Endothelial cell of umbilical vein (primary cell): ENCODE data around the gene SELPLG. TPM values are rescaled to one million over a fixed set of nuclear protein-coding genes. Genes with fewer than 3 reads are reported as not detected.

Experiments used
- BruUV-seq: library from RNA; stranded (reverse); fragments of 400-500 nt; replicated peaks from 2 replicates; lab custom pipeline; 2021; lab: Mats Ljungman, UMichigan
- CTCF ChIA-PET: fragments of 300-600, 350-600 bp; sonication (Branson Sonifier 250); formaldehyde crosslinking; loops from one replicate; lab custom pipeline; 2021; ENCODE audit warnings: antibody characterized with exemption, inconsistent platforms; lab: Charles Lee
- POLR2A ChIA-PET: fragments of 300-600, 350-600 bp; sonication (Branson Sonifier 250); formaldehyde crosslinking; loops from one replicate; lab custom pipeline; 2021; ENCODE audit warnings: antibody characterized with exemption, inconsistent platforms; lab: Charles Lee
- DNase-seq: peaks from one replicate; pipeline ENCODE4 v3.0.0-alpha.2; 2011; ENCODE audit warnings: low read depth, low spot score
- FAIRE-seq: peaks from 2 replicates; lab custom pipeline; 2011; peaks lifted over from hg19 to GRCh38; lab: Jason Lieb, UNC
- H2AFZ ChIP-seq: 2 replicates; pipeline ENCODE4 v1.6.0; 2012; ENCODE audit warnings: low read depth, low read length, control low read depth, inconsistent platforms
- H3K27ac ChIP-seq: 2 replicates; pipeline ENCODE4 v1.5.1; 2011; ENCODE audit warnings: low read depth, mild to moderate bottlenecking, control low read depth, low read length, moderate library complexity; ENCODE audit not compliant: insufficient read depth
- H3K27me3 ChIP-seq, 2 experiments: 2 replicates each; pipeline versions ENCODE4 v1.6.0 to v1.6.1; 2011; ENCODE audit warnings: low read length in 2 of 2, mixed read lengths in 1 of 2; ENCODE audit not compliant: control insufficient read depth in 2 of 2, insufficient read depth in 2 of 2
- H3K36me3 ChIP-seq, 2 experiments: 2 replicates in 1 of 2; 3 replicates in 1 of 2; pipeline ENCODE4 v1.5.1; 2011; ENCODE audit warnings: low read length in 2 of 2, mild to moderate bottlenecking in 1 of 2, moderate library complexity in 1 of 2; ENCODE audit not compliant: control insufficient read depth in 2 of 2, insufficient read depth in 2 of 2; ENCODE audit errors: extremely low read depth in 1 of 2
- H3K4me1 ChIP-seq: 3 replicates; pipeline ENCODE4 v1.5.1; 2011; ENCODE audit warnings: mild to moderate bottlenecking, low read length; ENCODE audit not compliant: control insufficient read depth, insufficient read depth; ENCODE audit errors: extremely low read depth
- H3K4me2 ChIP-seq: 2 replicates; pipeline ENCODE4 v1.6.1; 2011; ENCODE audit warnings: low read length, control low read depth, mixed read lengths; ENCODE audit not compliant: insufficient read depth
- H3K4me3 ChIP-seq, 3 experiments: fragments of 200-600 bp in 1 of 3; sonication (generic), shearing (Covaris generic) in 1 of 3; replicated peaks in 1 of 3; 2 replicates each; pipeline ENCODE4 v1.5.1; 2011 to 2016; ENCODE audit warnings: control low read depth in 3 of 3, low read length in 3 of 3, mild to moderate bottlenecking in 2 of 3, inconsistent platforms in 1 of 3, low read depth in 1 of 3, moderate library complexity in 1 of 3; ENCODE audit not compliant: insufficient read depth in 1 of 3
- H3K79me2 ChIP-seq: 2 replicates; pipeline ENCODE4 v1.6.0; 2012; ENCODE audit warnings: low read length, inconsistent platforms; ENCODE audit not compliant: control insufficient read depth, insufficient read depth
- H3K9ac ChIP-seq: replicated peaks from 2 replicates; pipeline ENCODE3; 2011; ENCODE audit warnings: low read length, control low read depth; ENCODE audit not compliant: insufficient read depth; ENCODE audit errors: extremely low read depth
- H3K9me1 ChIP-seq: replicated peaks from 3 replicates; pipeline ENCODE4 v1.6.0; 2011; ENCODE audit warnings: mild to moderate bottlenecking, low read length; ENCODE audit not compliant: control insufficient read depth, insufficient read depth; ENCODE audit errors: extremely low read depth
- H3K9me3 ChIP-seq: replicated peaks from 2 replicates; pipeline ENCODE4 v1.5.1; 2012; ENCODE audit warnings: low read length, inconsistent platforms; ENCODE audit not compliant: control insufficient read depth, insufficient read depth
- H4K20me1 ChIP-seq: replicated peaks from 2 replicates; pipeline ENCODE3; 2011; ENCODE audit warnings: mild to moderate bottlenecking, low read length; ENCODE audit not compliant: control insufficient read depth, insufficient read depth; ENCODE audit errors: extremely low read depth
- GATA2 ChIP-seq: IDR thresholded peaks from 2 replicates; pipeline ENCODE4 v1.7.0; 2011; ENCODE audit warnings: low read depth, mild to moderate bottlenecking, moderate library complexity, mixed read lengths, low read length; ENCODE audit not compliant: insufficient read length, insufficient read depth
- MYC ChIP-seq: IDR thresholded peaks from one replicate; pipeline ENCODE4 v1.6.1; 2011; ENCODE audit warnings: mild to moderate bottlenecking, low read depth, low read length
- POLR2A ChIP-seq: IDR thresholded peaks from 2 replicates; pipeline ENCODE4 v1.6.1; 2012; ENCODE audit warnings: low read depth, mild to moderate bottlenecking, control low read depth, low read length
- POLR2AphosphoS5 ChIP-seq: IDR thresholded peaks from 2 replicates; pipeline ENCODE4 v1.6.1; 2012; ENCODE audit warnings: low read depth, mild to moderate bottlenecking, control low read depth, low read length, moderate library complexity; ENCODE audit not compliant: insufficient read depth
- dilution Hi-C: fragments of 300-500 bp; cut with MboI; formaldehyde crosslinking; loops from one replicate; pipeline ENCODE4 v1.15.0; 2019; ENCODE audit warnings: low sequenced_read_pairs; ENCODE audit not compliant: extremely low pct_ligation_motif_present
- intact Hi-C: fragments of 100-400 bp; cut with micrococcal nuclease; formaldehyde crosslinking; loops from one replicate; pipeline ENCODE4 v1.10.0; 2022
- polyA plus RNA-seq, 4 experiments: library from polyadenylated mRNA; depleted of rRNA in 3 of 4; stranded (reverse) in 3 of 4; unstranded in 1 of 4; fragments of >200 nt; gene quantifications; 2 replicates each; pipeline versions ENCODE4 v1.2.1 to v1.2.3, GENCODE V29; 2011 to 2012; ENCODE audit warnings: missing spikeins in 1 of 4
- total RNA-seq: library from RNA; stranded (reverse); gene quantifications from 2 replicates; pipeline ENCODE4 v1.2.3, GENCODE V29; 2021

Gene SELPLG
- total and polyA plus RNA-seq, 2 donors (not counting 3 experiments of a cell fraction or from before 2014, with no cell fraction given): 1.0 to 1.2 TPM

DNA sequence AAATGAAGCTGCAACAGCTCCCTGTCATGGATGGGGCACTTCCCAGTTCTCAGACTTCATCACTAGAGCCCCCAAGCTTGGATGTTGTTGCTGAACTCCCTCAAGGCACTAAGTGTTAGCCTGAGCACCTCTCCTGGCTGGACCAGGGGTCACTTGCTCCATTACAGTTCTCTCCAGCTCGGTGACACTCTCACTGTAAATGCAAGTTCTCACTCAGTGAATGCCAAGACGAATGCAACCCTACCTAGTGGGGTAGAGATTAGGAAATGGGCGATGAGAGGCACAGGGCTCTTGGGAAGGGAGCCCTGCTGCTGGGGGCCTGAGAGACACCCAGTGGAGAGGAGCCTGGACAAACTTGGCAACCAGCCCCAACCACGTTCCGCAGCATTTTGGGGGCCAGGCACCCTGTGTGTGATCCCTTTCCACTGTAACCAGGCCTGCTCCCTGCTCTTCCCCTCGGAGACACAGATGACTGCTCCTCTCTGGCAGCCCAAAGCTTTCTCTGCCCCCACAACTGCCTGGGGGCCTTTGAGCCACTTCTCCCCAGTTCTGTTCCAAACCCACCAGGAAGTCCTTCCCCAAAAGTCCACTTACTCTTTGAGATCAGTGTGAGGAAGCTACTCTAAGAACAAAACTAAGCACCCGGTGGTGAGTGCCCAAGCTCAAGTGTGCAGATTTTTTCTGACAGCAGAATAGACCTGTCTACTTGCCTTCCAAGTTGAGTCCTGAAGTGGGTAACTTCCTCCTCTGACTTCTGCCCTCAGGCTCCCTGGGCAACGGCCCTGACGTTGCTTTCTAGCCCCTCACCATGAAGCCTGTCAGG, 8.0 kb upstream of the SELPLG start:
- Histone ChIP-seq H3K4me2 (no peak overlapping the region), H3K9me3 (no peaks in the 10 kb centered on the region), H3K9me1 (no peaks in the 10 kb centered on the region), H2AFZ (no peak overlapping the region), H3K27me3 (no peaks in the 10 kb centered on the region), H3K27ac (no peak overlapping the region), H3K4me3 (no peak overlapping the region), H3K79me2 (no peaks in the 10 kb centered on the region), H3K4me1 (peaks cover 41% of the 10 kb centered on the region), H3K9ac (no peak overlapping the region), H3K36me3 (peaks cover 0 to 1% of the 10 kb centered on the region in 2 experiments), H4K20me1 (no peaks in the 10 kb centered on the region)
- BruUV-seq: no TSS peak
- dilution Hi-C loops (no loop called here), intact Hi-C loops (no loop called here)
- CTCF ChIA-PET: interaction anchor here (1.2 to 1.5 kb wide), 3 partner anchors 8 to 184 kb away, joined by 3 to 9 read pairs (median 4); no protein-coding TSS in a partner anchor
- FAIRE-seq (no peak), DNase-seq (no peak)
- TF ChIP-seq GATA2 (no peak), MYC (no peak), POLR2AphosphoS5 (peak; percentile 9)
- POLR2A ChIA-PET: no interaction called here

DNA sequence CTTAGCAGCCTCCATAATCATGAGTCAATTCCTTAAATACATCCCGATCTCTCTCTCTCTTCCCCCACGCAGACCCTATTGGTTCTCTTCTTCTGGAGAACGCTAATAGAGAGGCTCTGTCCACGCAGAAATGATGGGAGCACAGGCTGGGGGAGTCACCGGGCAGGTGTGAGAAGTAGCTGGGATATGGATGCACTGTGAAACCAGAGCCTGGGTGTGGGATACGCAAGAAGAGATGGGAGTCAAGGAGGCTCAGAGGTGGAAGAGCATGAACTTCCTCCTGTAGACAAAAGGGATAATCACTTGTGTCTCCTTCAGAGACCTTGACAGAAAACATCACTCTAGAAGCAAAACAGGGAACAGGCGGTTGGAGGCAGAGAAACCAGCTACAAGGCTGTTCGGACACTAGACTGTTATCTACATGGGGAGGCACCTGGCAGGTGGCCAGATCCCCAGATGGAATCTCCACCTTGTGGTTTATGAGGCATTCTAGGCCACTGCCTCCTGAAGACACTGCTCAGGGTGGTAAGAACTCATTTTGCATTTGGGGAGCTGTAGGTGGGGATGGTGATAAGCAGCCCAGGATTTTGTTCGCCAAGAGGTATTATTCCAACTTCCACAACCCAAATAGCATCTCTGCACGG, 7.2 kb upstream of the SELPLG start:
- H4K20me1 ChIP-seq: no peaks in the 10 kb centered on the region
- H3K27me3 ChIP-seq: no peaks in the 10 kb centered on the region
- H3K4me1 ChIP-seq: peaks cover 33% of the 10 kb centered on the region
- no peaks in the 10 kb centered on the region for H3K79me2 ChIP-seq
- H3K36me3 ChIP-seq: no peaks in the 10 kb centered on the region
- FAIRE-seq (no peak), DNase-seq (no peak)
- no peak overlapping the region for H3K9ac ChIP-seq
- CTCF ChIA-PET: interaction anchor here (0.6 to 1.6 kb wide), 5 partner anchors 8 to 185 kb away, joined by 3 to 9 read pairs (median 4); no protein-coding TSS in a partner anchor
- no peak overlapping the region for H3K4me3 ChIP-seq
- H3K27ac ChIP-seq: no peak overlapping the region
- intact Hi-C loops (no loop called here), dilution Hi-C loops (no loop called here)
- no peak overlapping the region for H3K4me2 ChIP-seq
- TF ChIP-seq POLR2A (peak; percentile 37), GATA2 (no peak)
- no peaks in the 10 kb centered on the region for H3K9me3 ChIP-seq
- no peak overlapping the region for H2AFZ ChIP-seq
- no peaks in the 10 kb centered on the region for H3K9me1 ChIP-seq
- POLR2A ChIA-PET: no interaction called here
- BruUV-seq: no TSS peak
